Neural cell (in vitro differentiated cells): ENCODE results near the gene KRT32. TPM values are rescaled to one million over a fixed set of nuclear protein-coding genes. Genes with fewer than 3 reads are reported as not detected.

ENCODE experiments used
- polyA plus RNA-seq: library from polyadenylated mRNA; depleted of rRNA; stranded (reverse); fragments of >200 nt; gene quantifications from 2 replicates; pipeline ENCODE4 v1.2.3, GENCODE V29; 2014
- small RNA-seq, 3 experiments: library from RNA; depleted of rRNA; stranded (forward); fragments of <200 nt; gene quantifications; one replicate each; pipeline ENCODE3, GENCODE V24; 2012

KRT32 gene
- polyA plus RNA-seq, 1 donor from 2014 or later: not detected

Small RNA genes within 50 kb of the gene (small RNA-seq; reads per million reads assigned to genes)
- 0.10 to 93.1 (median 4.3) reads per million in 3 experiments for gene RNU2-32P

Other genes with a start within 250 kb of the KRT32 start
- gene KRTAP9-2, start 240.7 kb downstream of the KRT32 start, polyA plus RNA-seq: not detected in 2 replicates
- not detected in 2 replicates for gene KRTAP9-3, start 234.9 kb downstream of the KRT32 start, polyA plus RNA-seq
- not detected in 2 replicates for gene KRTAP9-8, start 229.4 kb downstream of the KRT32 start, polyA plus RNA-seq
- gene KRTAP9-4, start 217.7 kb downstream of the KRT32 start, polyA plus RNA-seq: not detected in 2 replicates
- not detected in 2 replicates for gene KRTAP9-9, start 212.0 kb downstream of the KRT32 start, polyA plus RNA-seq
- not detected in 2 replicates for gene KRTAP9-6, start 202.0 kb downstream of the KRT32 start, polyA plus RNA-seq
- gene KRTAP9-7, start 191.7 kb downstream of the KRT32 start, polyA plus RNA-seq: not detected in 2 replicates
- gene KRTAP29-1, start 164.5 kb downstream of the KRT32 start, polyA plus RNA-seq: not detected in 2 replicates
- not detected in 2 replicates for gene KRTAP16-1, start 158.1 kb downstream of the KRT32 start, polyA plus RNA-seq
- not detected in 2 replicates for gene KRTAP17-1, start 151.7 kb downstream of the KRT32 start, polyA plus RNA-seq
- gene KRT33A, start 116.6 kb downstream of the KRT32 start, polyA plus RNA-seq: not detected in 2 replicates
- not detected in 2 replicates for gene KRT33B, start 97.6 kb downstream of the KRT32 start, polyA plus RNA-seq
- not detected in 2 replicates for gene KRT34, start 85.1 kb downstream of the KRT32 start, polyA plus RNA-seq
- gene KRT31, start 69.8 kb downstream of the KRT32 start, polyA plus RNA-seq: not detected in 2 replicates
- not detected in 2 replicates for gene KRT37, start 42.8 kb downstream of the KRT32 start, polyA plus RNA-seq
- gene KRT38, start 26.4 kb downstream of the KRT32 start, polyA plus RNA-seq: not detected in 2 replicates
- not detected in 2 replicates for gene KRT35, start 13.8 kb upstream of the KRT32 start, polyA plus RNA-seq
- not detected in 2 replicates for gene KRT36, start 22.5 kb upstream of the KRT32 start, polyA plus RNA-seq
- gene KRT13, start 38.2 kb upstream of the KRT32 start, polyA plus RNA-seq: not detected in 2 replicates
- 0.09 TPM in 1 of 2 replicates, not detected in the other for gene KRT15, start 51.5 kb upstream of the KRT32 start, polyA plus RNA-seq
- gene KRT19, start 60.9 kb upstream of the KRT32 start, polyA plus RNA-seq: 0.56 and 1.6 TPM in 2 replicates
- not detected in 2 replicates for gene KRT9, start 104.7 kb upstream of the KRT32 start, polyA plus RNA-seq
- not detected in 2 replicates for gene KRT14, start 119.5 kb upstream of the KRT32 start, polyA plus RNA-seq
- not detected in 2 replicates for gene KRT16, start 145.4 kb upstream of the KRT32 start, polyA plus RNA-seq
- gene KRT17, start 157.2 kb upstream of the KRT32 start, polyA plus RNA-seq: 0.78 TPM in 1 of 2 replicates, not detected in the other
- 257 and 258 TPM in 2 replicates for gene EIF1, start 221.5 kb upstream of the KRT32 start, polyA plus RNA-seq
- not detected in 2 replicates for gene GAST, start 244.9 kb upstream of the KRT32 start, polyA plus RNA-seq